DOHH2 (cell line): ENCODE results near the gene MUC21.

Experiments
- CTCF ChIP-seq: fragments of 200-600 bp; sonication (generic); IDR thresholded peaks from one replicate; pipeline ENCODE4 v1.5.1; 2014; ENCODE audit warnings: antibody characterized with exemption, mild to moderate bottlenecking, low read depth, low read length; ENCODE audit not compliant: poor library complexity, severe bottlenecking
- EZH2phosphoT487 ChIP-seq: fragments of 200-600 bp; sonication (generic); IDR thresholded peaks from 2 replicates; pipeline ENCODE4 v1.6.1; 2017; ENCODE audit warnings: borderline replicate concordance, mild to moderate bottlenecking, antibody characterized with exemption, low read length, moderate library complexity, mixed read lengths

- TF ChIP-seq CTCF (no peak), EZH2phosphoT487 (no peak)
Observed at GRCh38 chr6:30998785-30999184, 15.3 kb downstream of the MUC21 start.
